NCI-H146 treated with DMSO at 0.1 percent for 48 hours (cell line): ENCODE measurements around the gene PIP.
"Not testable (repeated sequence)": the region's sequence is repeated elsewhere in the genome, so short reads cannot be mapped to it uniquely, and the experiment has no call there.

Experiments used
- DNase-seq: peaks from one replicate; lab custom pipeline; 2025; ENCODE audit not compliant: unreplicated experiment; lab: John Stamatoyannopoulos, UW

Gene PIP

DNA sequence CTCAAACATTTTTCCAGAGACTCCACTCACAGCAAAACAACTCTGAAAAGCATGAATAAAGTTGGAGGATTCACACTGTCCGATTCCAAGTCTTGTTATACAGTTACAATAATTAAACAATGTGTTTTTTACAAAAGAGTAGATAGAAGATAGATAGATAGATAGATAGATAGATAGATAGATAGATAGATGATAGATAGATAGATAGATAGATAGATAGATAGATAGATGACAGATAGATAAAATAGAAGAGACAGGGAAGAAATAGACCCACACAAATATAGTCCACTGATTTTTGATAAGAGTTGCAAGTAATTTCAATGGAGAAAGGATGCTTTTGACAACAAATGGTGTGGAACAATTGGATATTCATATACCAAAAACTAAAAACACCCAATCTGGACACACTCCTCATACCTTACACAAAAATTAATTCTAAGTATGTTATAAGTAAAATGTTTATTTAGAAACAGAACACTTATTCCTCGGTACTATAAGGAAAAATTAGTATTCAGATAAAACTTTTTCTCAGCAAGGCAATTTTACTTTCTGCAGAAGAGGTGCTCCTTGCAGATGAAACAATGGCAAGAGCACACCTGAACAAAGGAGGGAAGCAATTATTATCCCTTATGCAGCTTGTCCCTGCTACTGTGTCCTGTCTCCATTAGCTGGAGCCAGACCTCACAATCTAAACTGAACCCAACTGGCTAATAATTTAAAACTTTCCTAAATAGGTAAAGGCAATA, 45.7 kb downstream of the PIP start:
- no peak for DNase-seq

DNA sequence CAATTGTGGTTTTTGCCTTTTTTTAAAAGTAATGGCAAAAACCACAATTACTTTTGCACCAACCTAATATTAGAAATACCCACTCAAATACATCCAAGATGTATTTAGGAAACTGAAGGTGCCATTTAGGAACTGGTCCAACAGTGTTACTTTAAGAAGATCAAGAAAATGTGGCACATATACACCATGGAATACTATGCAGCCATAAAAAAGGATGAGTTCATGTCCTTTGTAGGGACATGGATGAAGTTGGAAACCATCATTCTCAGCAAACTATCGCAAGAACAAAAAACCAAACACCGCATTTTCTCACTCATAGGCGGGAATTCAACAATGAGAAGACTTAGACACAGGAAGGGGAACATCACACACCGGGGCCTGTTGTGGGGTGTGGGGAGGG, 48.9 kb downstream of the PIP start:
- DNase-seq: not testable (repeated sequence)

DNA sequence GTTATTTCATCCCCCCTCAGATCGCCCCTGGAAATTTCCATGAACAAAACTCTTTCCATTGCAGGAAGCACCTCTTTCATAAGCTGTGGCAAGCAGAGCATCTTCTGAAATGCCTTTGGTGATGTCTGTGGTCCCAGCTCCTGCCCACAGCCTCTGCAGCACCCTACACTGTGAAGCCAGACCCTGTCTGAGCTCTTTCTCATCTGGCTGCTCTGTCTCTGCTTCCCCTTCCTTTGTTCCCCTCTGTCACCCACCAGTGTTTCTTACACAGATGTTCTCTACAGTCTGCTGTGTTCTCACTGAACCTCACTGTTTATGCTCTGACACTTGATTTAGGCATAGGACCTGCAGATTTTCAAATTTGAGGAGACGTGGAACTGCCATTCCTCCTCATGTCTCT, 49.5 kb downstream of the PIP start:
- DNase-seq: no peak

DNA sequence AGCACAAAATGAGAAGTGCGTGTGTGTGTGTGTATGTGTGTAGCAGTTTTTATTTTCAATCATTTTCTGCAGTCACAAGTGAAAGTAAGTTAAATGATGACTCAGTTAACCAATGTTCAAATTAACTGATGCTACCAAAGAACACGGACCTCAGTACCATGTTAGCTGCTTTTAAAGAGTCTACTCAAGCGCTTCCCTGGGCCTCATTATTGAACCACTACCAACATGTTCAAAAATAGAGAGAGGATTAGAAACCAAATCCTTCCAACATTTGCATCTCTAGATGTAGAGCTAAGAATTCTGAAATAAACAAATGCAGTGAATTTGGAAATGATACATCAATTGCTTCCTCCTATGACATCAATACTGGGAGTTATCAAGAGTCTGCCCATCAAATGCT, 51.1 kb downstream of the PIP start, which contains the start of gene TAS2R39:
TSS of gene TAS2R39 (plus strand) at position 396 of the 400 bp plus-strand sequence. CDS start at position 396, 0 bp downstream.
- DNase-seq: no peak

DNA sequence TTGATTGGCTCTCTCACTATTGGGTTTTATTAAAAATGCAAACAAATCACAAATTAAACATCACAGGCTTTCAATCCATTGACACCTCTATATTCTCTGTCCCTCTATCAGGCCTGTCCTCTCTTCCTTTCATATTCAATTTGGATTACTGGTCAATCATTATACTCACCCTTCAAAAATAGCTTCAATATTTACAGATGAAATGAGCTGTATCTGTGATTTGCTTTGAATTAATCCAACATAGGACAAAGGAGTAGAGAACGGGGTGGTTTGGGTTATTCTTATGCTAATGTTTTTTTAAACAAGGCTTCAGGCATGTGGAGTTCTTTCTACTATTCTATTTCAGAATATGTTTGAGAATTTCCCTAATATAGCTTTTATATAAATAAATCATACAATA, 53.7 kb downstream of the PIP start:
- no peak for DNase-seq

DNA sequence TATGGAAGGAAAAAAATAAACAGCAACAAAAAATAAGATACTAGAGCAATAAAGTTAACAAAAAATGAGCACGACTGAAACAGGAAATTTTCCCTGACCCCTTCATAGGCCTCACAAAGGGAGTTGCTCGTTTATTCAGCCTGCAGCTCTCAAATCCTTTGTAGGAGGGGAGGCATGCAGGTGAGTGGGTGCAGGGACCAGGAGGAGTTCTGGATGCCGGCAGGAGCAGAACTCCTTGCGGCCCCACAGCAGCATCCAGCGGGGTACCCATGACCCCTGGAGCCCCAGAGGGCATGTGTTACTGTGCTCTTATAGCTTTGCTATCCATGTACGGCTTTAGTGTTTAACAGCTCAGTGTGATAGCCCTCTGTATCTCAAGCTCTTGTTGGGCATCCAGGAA, 57.1 kb downstream of the PIP start:
- no peak for DNase-seq
